SIG-M5 (cell line): ENCODE measurements around the gene SLC4A2.

ENCODE experiments used
- DNase-seq: peaks from one replicate; lab custom pipeline; 2025; lab: John Stamatoyannopoulos, UW

The SLC4A2 gene

DNA sequence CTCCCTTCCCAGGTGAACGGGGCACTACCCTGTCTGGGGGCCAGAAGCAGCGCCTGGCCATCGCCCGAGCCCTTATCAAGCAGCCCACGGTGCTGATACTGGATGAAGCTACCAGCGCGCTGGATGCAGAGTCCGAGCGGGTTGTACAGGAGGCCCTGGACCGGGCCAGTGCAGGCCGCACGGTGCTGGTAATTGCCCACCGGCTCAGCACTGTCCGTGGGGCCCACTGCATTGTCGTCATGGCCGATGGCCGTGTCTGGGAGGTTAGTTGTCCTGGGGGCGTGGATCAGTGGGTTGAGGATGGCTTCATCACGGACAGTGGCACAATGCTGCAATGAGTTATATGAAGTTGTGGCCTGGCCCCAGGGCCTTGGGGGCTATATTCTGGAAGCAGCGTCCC, 15.4 kb upstream of the SLC4A2 start:
- DNase-seq = no peak

DNA sequence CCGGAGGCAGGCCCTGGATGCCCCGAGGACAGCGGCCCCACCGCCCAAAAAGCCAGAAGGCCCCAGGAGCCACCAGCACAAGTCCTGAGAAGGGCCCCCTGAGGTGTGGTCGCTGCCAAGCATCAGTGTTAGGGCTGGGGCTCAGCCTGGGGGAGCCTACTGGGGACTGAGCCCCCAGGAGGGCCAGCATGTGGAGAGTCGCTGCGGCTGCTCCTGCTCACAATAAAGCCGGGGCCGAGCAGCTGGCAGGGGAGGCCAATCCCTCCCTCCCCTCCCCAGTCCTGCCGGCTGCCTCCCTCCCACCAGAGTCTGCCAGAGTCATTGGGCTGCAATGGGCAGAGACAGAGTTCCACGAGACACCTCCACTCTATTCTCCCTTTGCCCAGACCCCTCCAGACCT, 14.1 kb upstream of the SLC4A2 start:
- DNase-seq = no peak

DNA sequence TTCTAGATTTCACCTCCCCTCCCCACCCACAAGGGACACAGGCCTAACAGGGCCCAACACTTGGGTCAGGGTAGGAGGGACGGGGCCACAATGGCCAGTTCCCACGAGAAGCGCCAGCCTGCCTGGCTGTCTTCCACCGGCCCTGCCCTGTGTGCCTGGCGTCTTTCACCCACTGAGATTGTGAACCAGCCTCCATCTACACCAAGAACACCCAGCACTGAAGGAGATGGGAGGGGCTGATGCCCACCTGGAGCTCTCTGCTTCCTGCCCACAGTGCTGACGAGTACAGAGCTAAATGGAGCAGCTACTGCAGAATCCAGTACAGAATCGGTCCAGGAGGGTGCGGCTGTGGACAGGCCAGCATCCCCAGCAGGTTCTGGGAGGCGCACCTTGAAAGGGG, 13.4 kb upstream of the SLC4A2 start:
- DNase-seq = no peak

DNA sequence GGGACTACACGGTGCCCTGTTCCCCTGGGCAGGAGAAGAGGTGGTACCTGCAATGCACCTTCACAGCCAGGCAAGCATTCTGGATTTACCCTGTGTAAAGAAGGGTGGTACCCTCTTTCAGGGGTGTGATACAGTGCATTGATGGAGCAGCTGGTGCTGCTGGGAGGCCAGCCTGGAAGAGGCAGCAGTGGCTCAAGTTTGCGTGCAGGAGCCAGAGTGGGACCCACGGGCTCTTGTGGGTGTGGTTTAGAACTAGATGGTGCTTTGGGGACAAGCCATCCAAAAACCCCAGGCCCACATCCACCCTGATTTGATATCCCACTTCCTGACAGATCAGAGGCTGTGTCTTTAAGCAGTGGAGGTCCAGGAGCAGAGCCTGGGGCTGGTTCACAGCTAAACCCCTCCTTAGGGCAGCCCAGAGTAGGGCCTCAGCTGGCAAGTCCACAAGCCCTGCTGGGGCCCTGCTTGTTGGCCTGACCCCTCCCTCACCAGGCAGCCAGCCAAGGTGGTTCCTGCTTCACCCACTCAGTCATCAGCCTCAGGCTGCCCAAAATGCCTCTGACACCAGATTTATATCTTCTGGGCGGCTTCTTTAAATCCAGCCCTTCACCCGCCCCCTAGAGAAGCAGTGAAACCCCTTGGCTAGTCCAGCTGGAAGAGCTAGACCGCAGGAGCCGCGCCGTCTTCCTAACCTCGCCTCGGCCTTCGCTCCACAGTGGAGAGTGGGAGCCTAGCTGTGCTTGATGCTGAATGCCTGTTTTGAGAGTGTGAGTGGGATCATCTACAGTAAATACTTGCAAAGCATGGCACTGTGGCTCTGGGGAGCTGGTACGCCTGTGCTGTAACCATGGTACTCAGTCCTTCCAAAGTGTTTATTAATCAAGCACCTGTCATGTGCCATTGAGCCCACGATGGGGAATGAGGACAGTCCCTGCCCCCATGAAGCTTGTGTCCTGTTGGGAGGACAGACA, 12.5 kb upstream of the SLC4A2 start:
- no peak for DNase-seq

DNA sequence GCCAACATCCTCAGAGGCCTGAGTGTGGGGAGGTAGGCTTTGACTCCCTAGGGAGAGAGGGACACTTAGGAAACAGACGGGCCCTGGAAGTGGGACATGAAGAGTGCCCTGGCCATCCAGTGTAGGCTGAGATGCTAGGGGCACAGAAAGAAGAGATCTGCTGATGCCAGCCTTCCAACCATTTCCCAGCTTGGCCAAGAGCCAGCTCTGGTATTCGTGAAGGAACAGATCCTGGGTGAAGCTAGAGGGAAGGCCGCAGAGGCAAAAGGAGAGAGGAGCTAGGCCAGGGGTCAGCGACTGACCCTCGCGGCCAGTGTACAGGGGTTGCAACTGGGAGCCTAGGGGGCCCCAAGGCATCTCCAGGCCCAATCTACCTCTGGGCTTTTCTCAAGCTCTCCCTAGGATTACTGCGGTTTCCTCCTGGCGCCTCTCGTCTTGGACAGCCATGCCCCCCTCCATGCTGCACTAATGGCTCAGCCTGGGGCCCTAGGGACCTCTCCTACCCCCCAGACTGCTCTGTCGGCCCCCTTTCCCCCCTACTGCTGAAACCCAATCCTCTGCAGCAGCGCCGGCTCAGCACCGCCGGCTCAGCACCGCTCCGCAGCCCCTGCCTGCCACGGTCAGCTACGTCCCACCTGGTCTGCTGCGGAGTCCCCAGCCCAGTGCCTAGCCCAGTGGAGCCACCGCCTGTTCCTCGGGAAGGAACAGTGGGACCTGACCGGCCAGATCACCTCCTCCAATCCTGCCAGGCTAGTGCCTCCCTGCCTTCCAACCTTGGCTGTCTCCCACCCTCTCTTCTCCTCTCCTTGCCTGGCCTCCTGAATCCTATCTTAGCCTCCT, 11.2 kb upstream of the SLC4A2 start, which contains the start of gene ASIC3:
ASIC3 (plus strand) TSS at position 556 of the 840 bp plus-strand sequence. CDS start 355 bp downstream, outside the sequence.
- no peak for DNase-seq

DNA sequence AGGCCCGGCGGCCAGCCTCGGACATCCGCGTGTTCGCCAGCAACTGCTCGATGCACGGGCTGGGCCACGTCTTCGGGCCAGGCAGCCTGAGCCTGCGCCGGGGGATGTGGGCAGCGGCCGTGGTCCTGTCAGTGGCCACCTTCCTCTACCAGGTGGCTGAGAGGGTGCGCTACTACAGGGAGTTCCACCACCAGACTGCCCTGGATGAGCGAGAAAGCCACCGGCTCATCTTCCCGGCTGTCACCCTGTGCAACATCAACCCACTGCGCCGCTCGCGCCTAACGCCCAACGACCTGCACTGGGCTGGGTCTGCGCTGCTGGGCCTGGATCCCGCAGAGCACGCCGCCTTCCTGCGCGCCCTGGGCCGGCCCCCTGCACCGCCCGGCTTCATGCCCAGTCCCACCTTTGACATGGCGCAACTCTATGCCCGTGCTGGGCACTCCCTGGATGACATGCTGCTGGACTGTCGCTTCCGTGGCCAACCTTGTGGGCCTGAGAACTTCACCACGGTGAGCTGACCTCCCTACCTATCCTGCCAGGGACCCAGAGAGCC, 10.4 kb upstream of the SLC4A2 start:
- DNase-seq = no peak

DNA sequence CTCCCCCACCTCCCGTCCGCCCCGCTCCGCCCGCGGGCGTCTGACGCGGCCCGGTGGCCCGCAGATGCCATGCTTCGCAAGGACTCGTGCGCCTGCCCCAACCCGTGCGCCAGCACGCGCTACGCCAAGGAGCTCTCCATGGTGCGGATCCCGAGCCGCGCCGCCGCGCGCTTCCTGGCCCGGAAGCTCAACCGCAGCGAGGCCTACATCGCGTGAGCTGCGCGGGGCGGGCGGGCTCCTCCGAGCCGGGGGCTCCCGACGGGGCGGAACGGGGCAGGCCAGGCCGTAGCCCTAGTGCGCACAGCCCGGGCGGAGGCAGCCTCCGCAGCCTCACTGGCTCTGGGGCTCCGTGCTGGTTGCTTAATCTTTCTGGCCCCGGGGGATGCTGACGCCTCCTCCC, 8.3 kb upstream of the SLC4A2 start:
- no peak for DNase-seq

DNA sequence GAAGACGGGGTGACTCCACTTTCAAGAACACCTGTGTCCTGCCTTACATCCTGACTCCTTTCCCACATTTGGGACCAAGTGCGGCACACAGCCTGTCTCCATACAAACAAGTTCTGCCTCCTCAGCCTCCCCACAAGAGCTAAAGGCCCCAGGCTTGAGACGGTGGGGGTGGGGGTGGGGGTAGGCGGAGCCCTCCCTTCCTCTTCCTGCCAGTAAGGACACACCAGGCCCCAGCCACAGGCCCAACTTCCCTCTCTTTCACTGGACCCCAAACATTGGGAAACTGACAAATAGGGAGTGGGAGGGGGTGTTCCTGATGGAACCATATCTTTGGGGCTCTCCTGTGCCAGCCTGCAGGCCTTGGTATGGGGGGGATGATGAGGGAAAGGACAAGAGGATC, 6.3 kb upstream of the SLC4A2 start:
- no peak for DNase-seq

DNA sequence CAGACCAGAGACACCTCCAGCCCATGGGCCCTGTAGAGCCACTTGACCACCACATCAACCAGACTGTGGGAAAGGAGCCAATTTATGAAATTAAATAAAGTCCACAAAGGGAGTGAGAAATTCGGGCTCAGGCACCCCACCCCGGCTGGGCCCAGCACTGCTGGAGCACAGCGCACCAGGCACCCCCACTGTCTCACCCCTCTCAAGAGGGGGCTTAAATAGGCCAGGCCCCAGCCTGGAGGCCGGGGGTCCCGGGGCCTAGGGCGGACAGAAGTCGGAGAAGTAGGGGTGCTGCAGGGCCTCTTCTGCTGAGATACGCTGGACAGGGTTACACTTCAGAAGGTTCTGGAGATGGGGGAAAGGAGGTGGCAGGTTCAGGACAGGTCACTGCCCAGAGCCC, 5.6 kb upstream of the SLC4A2 start:
- DNase-seq = no peak

DNA sequence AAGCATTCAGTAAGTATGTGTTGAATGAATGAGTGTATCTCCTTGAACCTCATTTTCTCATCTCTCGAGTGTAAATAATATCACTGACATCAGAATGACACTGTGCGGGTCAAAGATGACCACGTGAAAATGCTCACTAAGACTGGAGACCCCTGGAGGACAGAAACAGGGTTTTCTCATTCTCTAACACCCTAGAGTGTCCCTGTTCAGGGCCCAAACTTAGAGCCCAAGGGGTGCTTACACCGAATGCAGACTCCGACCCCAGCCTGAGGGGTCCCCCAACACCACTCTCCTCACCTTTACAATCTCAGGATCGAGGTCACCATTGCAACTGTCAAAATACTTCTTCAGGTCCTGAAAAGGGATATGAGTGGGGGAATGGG, 3.1 kb upstream of the SLC4A2 start:
- no peak for DNase-seq

DNA sequence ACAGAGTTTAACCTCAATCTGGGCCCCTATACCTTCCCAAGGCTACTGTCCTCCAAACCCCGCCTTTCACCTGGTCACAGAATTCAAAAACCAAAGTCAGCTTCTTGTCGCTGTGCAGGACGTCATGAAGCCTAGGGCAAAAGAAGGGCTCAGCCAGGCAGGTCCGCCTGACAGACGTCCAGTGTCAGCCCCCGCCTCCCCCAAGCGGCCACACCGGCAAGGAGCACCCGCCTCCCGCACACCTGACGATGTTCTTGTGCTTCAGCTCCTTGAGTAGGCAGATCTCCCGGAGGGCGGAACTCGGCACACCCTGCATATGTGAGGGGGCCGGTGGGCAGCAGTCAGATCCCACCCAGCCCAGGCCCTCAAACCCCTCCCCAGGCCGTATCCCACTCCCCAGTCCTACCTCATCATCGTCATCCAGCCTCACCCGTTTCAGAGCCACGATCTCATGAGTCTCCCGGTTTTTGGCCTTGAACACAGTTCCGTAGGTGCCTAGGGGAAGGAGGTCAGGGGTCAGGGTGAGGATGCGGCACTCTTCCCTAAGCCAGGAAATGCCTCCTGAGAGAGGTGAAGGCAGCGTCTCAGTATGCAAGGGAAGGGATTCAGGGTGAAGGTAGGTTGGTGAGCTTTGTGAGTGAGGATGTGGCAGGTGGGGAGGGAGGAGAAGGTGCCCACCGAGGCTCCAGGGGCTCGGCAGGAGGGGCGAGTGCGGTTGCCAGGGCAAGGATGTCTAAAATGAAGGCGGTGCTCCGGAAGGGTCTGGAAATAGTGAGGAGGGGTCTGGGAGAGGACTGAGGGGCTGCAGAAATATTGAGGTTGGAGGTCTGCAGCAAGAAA, 2.5 kb upstream of the SLC4A2 start:
- no peak for DNase-seq

DNA sequence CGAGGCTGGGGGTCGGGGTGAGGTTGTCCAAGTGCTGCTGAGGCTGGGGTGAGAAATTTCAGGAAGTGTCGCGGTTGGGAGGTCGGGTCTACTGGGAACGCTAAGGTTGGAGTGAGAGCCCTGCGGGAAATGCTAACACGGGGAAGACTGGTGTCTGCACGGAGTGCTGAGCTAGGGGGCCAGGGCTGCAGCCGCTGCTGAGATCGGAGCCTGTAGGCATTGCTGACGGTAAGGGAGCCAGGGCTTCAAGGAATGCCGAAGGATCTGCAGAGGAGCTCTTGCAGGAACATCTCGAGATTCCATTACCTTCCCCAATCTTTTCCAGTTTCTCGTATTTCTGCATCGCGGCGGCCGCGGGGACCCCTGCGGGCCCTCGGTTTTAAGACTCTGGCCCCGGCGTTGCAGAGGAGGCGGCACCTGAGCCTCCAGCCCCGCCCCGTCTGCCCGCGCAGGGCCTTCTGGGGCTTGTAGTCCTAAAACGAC, 1.8 kb upstream of the SLC4A2 start, which contains the start of gene CDK5:
CDK5 (minus strand) TSS at position 392 of the 483 bp plus-strand sequence; CDS start at position 343, 49 bp downstream.
- no peak for DNase-seq

DNA sequence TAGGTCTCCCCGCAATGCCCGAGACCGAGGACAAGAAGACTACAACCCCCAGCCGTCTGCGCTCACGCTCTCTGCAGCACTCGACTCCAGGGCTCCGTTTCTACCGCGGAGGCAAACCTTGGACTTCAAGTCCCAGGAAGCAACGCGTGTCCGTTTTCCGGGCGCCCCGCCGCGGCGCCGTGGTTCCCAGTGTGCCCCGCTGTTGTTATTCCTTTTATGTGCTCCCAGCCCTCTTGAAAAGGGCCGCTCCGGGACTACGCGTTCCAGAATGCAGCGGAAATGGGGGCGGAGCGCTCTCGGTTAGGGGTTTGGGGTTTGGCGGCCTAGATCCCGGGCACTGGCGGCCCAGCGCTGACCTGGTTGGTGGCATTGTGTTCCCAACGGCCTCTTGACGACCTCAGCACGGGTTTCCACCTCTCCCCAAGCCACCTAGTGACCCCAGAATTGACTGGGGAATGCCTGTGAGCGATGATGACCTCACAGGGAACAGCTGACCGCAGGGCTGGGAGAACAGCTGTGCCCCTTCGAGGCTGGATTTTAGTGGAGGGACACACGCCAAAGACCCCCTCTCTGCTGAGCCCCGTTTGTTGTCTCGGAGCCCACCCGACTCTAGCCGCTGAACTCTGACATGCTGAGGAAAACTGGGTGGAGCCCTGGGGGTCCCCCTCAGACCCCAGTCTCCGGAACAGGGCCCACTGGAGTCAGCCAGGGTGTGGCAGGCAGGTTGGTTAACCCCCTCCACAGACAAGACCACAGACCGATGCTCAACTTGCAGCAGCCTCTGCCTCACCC, 1.2 kb upstream of the SLC4A2 start:
- DNase-seq = peak; percentile 98

DNA sequence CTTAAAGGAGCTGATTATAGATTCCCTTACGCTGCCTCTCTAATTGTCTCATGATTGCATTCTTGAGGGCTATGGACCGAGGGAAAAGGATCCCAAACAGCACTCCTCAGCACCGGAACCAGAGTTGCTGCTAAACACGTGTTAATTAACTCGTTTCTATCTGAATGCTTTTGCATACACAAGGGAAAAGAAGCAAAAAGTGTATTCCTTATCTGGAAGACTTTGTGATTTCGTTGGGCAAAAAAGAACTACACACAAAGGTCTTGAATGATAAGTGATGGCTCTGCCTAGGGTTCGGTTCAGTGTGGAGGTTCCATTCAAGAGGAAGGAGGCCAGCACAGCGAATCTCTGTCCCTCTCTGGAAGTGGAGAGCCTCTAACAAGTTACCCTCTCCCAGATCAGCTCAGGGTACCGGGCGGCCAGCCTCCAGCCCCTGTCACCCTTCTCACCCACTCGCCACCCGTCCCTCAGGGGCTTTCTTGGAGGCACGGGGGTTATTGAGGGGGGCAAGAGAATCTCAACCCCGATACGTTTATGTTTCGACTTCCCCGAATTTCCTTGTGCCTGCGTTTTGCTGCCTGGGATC, 515 bp upstream of the SLC4A2 start:
- no peak for DNase-seq

DNA sequence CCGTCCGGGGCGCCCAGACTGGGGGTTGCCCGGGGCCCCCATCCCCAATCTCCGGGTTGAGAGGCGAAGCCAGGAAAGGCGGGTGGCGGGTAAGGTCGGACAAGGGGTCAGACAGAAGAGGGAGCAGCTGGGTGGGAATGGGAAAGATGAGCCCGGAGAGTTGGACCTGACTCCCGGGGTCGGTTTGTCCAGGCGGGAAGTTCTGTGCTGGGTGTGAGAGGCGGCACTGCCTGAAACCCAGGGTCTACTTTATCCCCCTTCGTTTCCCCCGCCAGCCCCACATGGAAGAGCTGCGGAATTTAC, 675 bp downstream of the SLC4A2 start:
- DNase-seq = no peak

DNA sequence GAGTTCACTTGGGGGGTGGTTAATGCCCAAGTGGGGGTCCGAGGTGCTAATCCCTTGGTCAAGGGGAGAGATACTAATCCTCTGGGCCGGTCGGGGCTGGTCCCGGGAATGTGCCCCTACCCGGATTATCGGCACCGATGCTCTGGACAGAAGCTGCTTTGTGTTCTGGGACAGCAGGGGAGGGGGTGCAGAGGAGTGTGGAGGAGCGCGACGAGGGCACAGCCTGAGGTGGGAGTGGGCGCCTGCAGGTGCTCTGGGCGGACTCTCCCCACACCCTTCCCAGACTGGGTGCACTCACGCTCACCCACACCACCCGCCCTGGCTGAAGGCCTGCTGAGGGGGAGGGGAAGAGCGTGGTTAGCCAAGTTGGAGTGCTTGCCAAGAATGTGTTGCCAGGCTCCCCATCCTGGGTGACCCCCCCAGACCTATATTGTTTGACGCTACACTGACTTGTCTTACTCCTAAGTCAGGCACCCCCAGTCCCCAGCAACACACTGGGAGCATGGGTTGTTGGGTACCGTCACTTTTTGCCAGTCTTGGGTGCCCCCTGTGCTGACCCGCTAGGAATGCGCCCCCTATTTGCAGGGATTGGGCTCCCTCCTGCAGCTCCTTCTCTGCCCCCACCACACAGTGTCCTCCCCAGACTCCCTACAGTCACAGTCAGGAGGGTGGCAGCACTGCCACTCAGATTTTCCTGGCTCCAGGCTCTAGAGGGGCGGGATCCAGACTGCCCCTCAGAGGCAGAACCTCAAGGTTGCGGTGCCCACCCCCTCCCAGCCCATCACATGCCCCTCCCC, 1.2 kb downstream of the SLC4A2 start:
- DNase-seq = no peak

DNA sequence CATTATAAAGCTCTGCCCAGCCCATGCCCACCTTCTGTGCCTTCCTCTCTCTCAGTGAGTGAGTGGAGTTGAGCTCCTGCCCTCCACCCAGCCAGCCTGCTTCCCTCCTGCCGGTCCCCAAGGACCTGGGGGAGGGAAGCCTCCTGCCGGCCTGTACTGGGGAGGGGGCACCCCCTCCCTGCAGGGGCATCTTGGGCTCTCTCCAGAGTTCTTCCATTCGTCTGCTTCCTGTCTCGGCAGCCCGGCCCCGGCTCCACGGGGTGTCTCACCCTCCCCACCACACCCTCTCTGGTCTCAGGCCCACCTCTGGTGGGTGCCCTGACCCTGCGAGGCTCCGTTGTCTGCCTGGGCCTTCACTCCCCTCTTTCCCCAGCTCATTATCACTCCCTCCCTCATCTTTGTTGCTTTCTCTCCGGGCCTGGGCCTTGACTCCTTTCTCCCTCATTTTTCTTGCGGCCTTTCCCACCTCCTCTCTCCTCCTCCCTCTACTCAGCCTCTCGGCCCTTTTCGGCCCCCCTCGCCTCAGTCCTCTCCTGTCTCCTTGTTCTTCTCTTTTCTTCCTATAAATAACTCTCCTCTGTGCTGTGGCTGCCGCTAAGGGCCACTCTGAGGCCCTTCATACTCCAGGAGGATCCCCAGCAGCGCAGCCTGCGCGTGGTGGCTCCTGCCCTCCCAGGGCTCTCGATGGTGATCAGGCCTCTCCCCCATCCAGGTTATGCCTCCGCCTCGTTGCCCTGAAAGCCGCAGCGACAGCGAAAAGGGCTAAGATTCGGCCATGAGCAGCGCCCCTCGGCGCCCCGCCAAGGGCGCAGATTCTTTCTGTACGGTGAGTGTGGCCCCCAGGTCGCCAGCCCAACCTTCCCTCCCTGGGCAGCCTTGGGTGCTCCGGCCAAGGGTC, 2.1 kb downstream of the SLC4A2 start:
- no peak for DNase-seq

DNA sequence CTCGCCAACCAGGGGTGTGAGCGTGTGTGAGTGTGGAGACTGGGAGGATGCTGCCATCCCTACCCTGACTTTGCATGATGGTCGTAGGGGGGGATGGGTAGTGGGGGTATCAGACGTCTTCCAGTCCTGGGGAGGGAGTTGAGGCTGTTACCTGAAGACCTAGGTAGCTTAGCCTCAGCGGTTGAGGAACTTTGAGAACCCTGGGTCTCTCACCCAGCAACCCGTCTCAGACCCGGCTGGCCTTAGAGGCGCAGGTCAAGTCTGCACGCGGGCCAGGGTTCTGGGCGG, 2.7 kb downstream of the SLC4A2 start:
- no peak for DNase-seq
